ENCODE results near the gene SFXN1.

The SFXN1 gene

DNA sequence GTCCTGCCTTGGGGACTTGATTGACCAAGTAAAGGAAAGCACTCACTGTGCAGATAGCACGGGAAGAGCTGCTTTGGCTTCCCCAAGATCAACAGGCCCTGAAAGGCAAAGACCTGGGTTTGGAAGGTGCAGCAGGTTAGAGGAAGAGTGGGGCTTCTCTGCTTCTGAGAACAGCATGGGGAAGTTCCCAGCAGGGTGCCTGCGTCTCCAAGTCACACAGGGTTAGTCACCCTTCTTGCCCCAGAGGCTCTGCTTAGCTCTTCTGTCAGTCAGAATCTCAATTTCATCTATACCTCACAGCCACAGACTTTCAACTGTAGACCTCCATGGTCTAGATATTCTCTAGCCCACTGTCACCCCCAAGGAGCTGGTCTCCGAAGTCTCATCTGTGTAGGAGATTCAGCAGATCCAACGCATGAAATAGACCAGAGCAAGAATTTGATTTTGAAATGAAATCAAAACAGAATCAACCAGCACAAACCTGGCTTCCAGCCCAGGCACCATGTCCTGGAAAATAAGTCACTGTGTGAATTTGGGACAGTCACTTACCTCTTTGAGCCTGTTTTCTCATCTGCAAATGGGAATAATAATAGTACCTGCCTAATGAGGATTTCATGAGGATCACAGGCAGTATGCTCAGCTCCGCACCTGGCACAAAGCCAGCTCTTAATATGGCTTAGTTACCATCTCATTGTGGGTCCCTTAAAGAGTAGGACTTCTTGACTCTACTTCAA, 64.0 kb downstream of the SFXN1 start:
- no peak for DNase-seq

DNA sequence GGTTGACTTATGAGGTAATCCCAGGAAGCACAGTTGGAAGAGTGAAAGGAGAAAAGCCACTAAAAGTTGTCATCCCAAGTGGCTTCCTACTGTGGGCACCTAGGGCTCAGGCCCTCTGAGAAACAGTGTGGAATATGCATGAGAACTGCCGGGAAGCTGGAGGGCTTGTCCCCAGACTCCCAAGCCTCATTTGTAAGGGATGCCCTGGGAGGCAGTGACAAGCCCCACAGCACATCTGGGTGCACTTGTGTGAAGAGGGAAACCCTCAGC, 64.5 kb downstream of the SFXN1 start:
- no peak for DNase-seq

DNA sequence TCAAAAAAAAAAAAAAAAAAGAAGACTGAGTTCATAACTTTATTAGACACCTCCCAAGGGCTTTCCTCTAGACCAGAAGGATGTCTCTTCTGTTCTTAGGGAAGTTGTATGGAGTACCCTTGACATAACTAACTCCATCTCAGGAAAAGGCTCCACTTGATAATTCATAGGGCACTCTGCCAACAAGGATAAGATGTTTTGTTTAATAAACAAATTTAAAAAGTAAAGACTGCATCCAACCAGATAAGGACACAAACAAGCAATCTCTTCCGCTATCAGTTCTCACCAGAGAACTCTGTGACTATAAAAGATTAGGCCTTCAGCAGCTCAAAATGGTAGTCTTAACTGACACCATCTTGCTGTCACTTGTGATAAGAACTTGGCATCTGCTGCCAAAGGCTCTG, 65.8 kb downstream of the SFXN1 start:
- no peak for DNase-seq

DNA sequence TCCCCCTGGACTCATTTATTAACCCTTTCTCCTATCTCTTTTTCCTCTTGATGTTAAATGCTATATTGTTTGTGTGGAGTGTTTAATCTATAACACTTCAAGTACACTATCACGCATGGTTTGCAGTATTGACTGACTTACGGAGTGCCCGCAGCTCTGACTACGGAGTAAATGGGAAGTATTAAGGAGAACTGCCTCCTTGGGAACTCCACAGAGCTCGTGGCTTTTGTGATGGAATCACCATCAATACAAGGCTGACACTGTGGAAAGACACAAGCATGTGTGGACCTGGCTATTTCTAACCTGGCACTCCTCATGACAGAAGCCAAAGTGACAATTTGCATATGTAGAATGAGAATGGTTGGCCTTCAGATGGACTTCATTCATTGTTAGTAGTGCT, 66.2 kb downstream of the SFXN1 start:
- DNase-seq: no peak

DNA sequence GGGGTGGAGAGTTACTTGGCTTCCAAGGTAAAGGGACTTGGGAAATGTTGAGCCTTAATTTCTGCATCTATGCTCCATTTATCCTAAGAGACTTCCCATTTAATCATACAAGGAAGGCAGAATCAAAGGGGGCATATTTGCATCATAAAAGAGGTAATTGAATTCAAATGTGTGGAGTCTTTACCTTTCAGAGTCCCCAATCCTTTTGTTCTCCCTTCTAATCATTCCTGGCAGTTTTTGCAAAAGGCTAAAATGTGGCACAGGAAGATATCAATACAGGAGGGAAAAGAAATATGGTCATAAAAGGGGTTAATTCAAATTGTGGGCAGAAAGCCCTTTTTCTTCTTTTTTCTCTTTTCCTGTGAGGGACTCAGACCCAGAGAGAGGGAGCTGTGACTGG, 69.5 kb downstream of the SFXN1 start:
- DNase-seq: no peak

DNA sequence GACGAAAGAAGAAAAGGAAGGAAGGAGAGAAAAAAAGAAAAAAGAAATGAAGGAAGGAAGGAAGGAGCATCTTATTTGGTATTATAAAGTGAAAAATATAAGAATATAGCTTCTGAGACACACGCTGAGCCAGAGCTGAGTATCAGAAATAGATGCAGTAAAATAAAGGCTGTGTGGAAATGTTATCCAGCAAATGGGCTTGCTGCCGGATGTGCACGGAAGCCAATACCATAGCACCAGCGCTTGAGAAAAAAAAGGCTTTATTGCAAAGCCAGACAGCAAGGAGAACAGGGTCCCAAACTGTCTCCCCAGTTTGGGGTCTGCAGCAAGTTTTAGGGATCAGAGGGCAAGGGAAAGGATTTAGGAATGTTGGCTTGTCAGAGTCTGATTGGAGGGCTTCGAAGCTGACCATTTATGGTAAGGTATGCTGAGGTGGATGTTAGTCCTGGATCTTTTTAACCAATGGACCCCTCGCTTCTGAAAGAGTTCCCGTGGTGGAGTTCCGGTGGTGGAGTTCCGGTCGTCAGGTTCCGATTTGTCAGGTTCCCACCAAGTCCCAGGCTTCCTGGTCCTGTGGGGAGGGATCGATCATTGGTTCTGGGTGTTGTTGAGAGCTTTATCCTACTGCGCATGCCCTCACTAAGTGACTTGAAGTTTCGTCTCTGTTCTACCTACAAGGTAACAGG, 70.4 kb downstream of the SFXN1 start:
- no peak for DNase-seq

DNA sequence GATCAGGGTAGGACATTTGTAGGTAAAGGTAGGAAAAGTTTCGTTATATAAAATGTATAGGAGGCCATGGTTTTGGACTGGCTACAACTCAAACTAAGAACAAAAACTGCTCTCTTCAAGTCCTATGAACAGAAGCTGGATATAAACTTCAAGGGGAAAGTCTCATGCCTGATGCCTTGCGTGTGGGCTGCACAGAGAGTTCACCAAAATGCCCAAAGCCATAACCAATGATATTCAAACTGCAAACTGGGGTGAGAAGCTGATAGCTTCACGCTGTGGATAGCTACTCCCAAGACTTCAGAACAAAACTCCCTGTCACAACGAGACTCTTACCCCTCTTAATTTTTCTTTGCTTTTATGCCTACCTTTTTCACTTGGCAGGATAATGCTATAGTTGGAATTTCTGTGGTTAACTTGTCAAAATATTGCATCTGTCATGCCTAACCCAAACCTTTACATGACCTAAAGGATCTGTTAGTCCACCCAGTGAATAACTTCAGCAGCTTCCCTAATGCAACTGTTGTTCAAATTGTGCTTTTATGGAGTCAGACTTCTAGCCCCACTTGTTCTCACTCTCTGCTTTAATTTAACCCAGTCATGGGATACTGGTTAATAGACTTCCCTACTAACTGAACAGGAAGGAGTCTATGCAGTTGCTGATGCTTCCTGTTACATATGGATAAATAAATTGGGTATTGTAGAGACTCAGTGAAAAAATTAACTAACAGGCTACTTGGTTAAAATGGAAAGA, 71.9 kb downstream of the SFXN1 start:
- no peak for DNase-seq

DNA sequence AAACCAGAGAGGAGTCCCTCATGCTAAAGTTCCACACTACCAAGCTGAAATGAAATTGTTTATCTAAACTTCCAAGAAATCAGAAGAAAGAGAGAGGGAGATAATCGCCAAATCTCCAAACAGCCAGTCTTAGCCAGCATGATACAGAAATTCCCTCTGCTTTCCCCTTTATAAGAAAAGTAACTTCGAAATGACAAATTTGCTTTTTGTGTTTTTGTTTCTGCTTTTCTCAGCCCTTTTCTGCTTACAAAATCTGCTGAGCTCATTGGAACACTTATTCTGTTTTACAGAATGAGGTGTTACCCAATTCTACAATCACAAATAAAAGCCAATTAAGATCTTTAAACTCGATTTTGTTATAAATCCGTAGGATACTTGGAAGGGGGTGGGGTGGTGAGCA, 72.9 kb downstream of the SFXN1 start:
- DNase-seq: no peak

DNA sequence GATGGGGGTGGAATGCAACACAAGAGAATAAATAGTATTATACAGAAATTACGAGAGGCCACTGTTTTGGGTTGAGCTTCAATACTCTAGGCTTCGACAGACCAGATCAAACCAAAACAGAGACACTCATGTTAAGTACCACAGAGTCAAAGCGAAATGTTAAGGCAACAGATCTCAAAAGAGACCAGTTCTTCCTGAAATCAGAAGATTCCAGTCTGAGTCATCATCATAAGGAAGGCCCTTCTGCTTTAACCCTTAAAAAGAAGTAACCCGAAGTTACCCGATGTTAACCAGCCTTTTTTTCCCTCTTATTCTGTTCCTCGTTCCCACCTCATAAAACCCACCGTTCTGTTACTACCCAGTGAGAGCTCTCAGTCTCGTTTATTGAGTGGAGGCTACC, 75.9 kb downstream of the SFXN1 start:
- no peak for DNase-seq

DNA sequence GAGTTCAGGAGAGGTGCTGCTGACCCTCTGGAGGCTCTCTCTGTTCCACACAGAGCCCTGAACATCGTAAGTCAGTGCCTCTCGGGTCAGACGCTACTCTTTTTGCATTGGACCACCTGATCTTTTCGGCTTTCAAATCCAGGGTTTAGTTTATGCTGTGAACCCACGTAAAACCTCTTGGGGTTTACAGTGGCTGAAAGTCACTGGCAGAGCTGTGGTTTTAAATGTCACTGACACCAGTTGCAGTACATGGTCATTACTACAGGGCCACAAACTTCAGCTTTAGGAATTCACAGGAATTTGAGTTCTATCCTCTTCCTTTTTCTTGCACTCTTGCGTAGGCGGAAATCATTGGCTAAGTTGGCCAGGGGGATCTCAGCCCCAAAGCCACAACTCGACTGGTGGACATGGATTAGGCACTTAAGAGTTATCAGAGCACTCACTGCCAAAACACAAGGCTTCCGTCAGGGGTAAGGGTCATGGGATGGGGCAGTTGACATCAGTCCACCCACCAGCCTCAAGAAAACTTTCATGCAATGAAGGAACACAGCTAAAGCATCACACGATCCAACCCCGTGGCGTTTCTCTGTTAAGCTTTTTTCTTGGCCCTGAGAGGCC, 76.9 kb downstream of the SFXN1 start:
- no peak for DNase-seq

DNA sequence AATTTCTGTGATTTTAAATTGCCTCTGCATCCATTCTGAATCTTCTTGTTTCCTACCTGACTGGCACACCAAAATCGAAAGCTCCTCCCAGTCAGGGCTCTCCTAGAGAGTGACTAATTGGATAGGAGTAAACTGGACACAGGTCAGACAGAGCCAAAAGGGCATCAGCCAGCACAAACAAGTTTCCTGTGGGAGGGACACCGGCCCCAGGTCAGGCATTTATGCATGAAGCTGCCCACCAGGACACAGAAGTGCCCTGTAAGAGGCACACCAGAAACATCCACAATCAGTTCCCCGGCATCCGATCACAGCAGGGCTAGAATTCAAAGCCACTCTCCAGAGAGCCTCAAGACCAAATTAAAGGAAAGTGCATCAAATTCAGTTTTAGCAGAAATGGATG, 78.4 kb downstream of the SFXN1 start:
- no peak for DNase-seq

DNA sequence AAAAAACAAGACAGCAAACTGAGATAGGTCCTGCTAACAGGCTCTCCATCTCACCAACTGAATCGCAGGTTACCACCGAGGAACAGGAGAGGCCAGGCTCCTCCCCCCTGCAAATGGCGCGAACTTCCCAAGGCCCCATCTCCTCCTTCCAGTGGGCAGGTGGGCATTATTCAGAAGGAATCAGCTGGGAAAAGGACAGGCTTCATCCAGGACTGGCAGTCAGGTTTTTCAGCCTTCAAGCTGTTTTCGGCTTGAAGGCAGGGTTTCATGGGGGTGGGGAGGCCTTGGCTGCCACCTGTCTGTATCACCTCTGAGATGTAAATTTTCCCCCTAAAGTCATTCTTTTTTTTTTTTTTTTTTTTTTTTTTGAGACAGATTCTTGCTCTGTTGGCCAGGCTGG, 79.4 kb downstream of the SFXN1 start:
- no peak for DNase-seq

DNA sequence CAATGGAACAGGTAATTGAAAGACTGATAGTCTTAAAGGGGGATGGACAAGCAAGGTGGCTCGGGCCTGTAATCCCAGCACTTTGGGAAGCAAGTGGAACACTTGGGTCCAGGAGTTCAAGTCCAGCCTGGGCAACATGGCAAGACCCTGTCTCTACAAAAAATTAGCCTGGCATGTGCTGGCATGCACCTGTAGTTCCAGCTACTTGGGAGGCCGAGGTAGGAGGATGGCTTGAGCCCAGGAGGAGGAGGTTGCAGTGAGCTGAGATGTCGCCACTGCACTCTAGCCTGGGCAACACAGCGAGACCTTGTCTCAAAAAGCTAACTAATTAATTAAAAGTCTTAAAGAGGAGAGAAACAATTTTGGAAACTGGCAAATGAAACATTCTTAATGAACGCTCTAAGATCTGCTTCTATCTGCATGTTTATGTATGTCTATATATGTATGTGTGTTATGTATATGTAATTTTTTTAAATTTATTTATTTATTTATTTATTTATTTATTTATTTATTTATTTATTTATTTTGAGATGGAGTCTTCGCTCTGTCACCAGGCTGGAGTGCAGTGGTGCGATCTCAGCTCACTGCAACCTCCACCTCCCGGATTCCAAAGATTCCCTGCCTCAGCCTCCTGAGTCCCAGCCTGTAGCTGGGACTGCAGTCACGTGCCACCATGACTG, 80.6 kb downstream of the SFXN1 start:
- DNase-seq: no peak

DNA sequence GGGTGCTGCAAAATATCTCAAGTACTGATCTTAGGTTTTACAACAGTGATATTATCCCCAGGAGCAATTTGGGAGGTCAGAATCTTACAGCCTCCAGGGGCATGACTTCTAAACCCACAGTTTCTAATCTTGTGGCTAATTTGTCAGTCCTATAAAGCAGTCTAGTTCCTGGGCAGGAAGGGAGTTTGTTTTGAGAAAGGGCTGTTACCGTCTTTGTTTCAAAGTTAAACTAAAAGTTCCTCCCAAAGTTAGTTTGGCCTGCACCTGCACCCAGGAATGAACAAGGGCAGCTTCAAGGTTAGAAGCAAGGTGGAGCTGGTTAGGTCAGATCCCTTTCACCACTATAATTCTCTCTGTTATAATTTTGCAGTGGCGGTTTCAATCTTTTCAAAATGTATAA, 81.7 kb downstream of the SFXN1 start:
- DNase-seq: no peak

DNA sequence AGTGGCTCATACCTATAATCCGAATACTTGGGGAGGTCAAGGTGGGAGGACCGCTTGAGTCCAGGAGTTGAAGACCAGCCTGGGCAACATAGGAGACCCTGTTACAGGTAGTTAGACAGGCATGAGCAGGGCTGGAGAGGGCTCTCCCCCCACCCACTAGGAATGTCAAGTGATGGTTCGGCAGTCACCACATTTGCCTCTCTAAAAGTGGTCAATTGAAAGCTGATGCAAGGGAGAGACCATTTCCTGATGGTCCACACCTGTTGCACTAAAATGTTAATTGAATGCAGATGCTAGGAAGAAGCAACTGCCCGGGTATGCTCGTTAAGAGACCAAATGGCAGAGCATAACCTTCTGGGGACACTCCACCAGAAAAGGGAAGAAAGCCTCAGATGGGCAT, 82.7 kb downstream of the SFXN1 start:
- no peak for DNase-seq

DNA sequence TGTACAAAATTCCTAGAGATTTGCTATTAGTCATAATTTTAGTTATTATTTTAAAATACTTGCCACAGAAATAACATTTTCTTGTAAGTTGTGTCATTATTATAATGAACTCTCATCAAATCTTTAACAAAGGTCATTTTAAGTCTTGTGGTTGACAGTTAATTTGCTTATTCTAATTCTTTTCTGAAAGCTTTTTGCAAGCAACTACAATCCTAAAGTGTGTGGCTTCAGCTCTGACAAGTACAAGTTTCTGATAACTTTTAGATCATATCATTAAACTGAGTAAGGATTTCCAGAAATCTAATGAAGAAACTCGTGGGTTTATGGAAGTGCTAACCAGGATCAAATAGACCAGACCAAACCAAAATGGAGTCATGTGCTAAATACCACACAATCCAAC, 86.4 kb downstream of the SFXN1 start:
- DNase-seq: no peak

DNA sequence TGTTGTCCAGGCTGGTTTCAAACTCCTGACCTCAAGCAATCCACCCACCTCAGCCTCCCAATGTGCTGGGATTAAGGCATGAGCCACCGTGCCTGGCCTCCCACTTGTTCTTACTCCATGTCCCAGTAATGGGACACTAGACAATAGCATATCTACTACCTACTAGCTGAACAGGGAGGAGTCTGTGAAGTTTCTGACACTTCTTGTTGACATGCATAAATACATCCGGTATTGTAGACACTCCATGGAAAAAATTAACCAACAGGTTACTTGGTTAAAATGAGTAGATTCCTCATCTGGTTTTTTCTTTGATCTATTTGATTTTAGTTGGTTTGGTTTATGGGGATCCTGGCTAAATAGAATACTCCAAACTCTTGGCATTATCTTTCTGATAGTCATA, 88.3 kb downstream of the SFXN1 start:
- DNase-seq: no peak

DNA sequence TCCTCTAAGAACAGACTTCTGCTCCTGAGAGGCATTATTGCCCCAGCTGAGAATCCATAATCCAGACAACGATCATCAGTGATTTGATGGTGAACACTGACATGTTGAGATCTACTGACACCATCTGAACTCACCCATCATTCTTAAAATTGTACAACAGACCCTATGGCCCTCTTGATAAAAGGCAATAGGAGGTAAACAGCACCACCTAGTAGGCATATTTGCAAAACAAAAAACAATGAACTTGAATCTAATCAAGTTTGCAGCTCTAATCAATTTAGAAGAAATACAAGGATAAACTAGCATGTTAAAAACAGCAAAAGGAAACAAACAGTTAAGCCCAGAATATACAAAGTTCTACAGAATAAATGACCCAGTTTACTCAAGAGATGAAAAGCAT, 89.6 kb downstream of the SFXN1 start:
- no peak for DNase-seq

DNA sequence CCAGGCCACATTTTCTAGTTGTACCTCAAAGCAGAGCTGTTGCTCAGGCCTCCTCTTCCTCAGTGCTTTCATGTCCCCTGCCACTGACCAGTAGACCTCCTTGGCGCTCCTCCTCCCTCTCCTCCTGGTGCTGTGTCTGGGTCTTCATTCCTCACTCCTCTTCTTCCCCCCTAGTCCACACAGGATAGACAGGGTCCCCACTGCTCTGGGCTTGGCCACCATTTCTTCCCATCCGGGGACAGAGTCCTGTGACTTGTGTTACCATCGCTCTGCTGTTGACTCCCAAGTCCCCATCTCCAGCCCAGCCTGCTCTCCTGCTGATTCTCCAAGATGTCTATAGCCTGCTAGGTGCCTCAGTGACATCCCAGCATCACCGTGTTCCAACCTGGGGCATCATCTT, 91.3 kb downstream of the SFXN1 start:
- DNase-seq: no peak

DNA sequence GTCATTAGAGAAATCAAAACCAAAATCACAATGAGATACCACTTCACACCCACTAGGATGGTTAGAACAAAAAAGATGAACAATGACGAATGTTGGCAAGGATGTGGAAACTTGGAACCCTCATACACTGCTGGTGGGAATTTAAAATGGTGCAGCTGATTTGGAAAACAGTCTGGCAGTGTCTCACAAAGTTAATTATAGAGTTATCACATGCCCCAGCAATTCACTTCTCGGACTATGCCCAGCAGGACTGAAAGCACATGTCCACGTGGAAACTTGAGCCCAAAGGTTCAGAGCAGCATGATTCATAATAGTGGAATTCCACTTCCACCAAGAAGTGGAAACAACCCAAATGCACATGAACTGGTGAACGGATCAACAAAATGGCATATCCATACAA, 94.5 kb downstream of the SFXN1 start:
- DNase-seq: no peak

DNA sequence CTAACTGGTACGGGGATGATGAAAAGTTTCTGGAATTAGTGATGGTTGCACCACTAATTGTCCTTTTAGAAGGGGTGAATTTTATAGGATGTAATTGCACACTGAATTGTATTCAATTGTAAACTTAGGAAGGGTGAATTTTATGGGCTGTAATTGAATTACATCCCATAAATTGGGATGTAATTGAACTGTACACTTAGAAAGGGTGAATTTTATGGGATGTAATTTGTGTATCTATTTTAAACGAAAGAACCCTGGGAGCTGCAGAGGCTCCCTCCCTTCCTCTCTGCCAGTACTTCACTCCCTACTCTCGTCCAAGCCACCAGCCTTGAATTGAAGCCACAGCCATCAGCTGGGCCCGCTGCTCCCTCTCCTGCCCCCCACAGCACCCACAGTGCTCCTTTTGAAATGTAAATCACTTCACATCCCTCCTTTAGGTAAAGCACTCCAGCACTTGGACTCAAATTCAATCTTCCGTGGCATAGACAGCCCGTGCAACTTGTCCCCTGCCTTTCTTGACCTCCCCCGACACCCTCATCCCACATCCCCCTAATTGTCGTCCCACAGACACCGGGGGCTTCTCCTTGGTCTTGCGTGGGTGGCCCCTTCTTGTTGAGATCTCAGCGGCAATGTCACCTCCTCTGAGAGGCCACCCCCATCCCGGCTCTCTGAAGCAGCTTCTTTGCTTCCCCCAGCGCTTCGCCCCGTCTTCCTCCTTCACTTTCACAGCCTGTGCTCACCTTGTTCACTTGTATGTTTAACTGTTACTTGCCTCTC, 95.3 kb downstream of the SFXN1 start:
- no peak for DNase-seq

DNA sequence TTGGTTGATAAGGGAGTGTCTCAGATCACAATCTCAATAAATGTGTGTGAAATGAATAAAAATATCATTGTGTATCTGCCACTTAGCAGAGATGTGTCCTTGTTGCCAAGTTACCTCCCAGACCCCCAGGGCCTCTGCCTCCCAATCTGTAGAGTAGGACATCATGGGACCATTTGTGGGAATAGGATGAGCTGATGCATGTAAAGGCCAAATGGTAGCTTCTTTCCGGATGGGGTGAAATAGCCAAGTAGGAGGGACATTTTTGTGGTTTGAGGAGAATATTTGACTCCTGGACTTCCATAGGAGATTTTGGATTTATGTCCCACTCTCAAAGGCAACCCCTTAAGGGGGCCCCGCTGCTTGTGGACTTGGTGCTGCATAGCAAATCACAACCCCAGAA, 96.9 kb downstream of the SFXN1 start:
- DNase-seq: no peak

DNA sequence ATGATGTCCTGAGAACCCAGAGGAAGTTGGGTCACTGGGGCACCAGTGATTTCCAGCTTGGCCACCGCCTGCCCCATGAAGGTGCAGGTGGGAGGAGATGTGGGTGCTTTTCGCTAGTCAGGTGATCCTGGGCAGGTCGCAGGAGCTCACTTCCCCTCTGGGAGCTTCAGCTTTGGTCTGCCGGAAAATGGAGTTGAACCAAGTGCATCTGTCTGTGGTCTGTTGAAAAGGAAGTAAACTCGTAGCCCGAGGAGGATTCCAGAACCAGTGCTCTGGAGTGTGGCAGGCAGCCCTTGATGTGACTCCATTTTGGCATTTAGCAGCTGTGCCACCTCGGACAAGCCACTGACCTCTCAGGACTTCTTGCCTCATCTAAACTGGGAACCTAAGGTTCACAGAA, 97.7 kb downstream of the SFXN1 start:
- no peak for DNase-seq

Data from cerebellar nuclear complex (tissue), 1 donor.